ENCODE measurements around the gene AVEN. TPM values are rescaled to one million over a fixed set of nuclear protein-coding genes. Genes with fewer than 3 reads are reported as not detected.

Gene AVEN
- total and polyA plus RNA-seq, 2 of the 4 experiments (the other 2 are of a cell fraction) = 9.1 to 17.6 TPM

- H2AK5ac ChIP-seq (ENCODE audit: low read depth, low read length) = no peak overlapping the region
- no peak overlapping the region for H4K91ac ChIP-seq (ENCODE audit: insufficient read depth, low read depth, low read length)
- intact Hi-C loops (cut with micrococcal nuclease) (no loop called here), dilution Hi-C loops (cut with HindIII; ENCODE audit: low sequenced_read_pairs, unreplicated experiment) (no loop called here), in situ Hi-C loops (cut with MboI; ENCODE audit: low sequenced_read_pairs) (no loop called here)
- H3K23ac ChIP-seq (ENCODE audit: low read depth, low read length) = no peak overlapping the region
- no peaks in the 10 kb centered on the region for H3K4me1 ChIP-seq (ENCODE audit: control insufficient read depth, insufficient read depth, low read length)
- H3K79me1 ChIP-seq (ENCODE audit: low read depth in 1 of 2, low read length in 2 of 2) = no peaks in the 10 kb centered on the region
- H3K56ac ChIP-seq (ENCODE audit: extremely low read depth, insufficient read depth, low read length) = no peak overlapping the region
- no peak for DNase-seq
- H4K8ac ChIP-seq (ENCODE audit: low read depth in 2 of 2, low read length in 2 of 2) = no peak overlapping the region
- H2BK15ac ChIP-seq (ENCODE audit: low read depth, low read length) = no peak overlapping the region
- H2AK9ac ChIP-seq (replicated peaks; ENCODE audit: low read depth, low read length, poor library complexity) = no peak overlapping the region
- H2AFZ ChIP-seq (replicated peaks; ENCODE audit: low read length, poor library complexity) = no peak overlapping the region
- no peak overlapping the region for H3K4me3 ChIP-seq (ENCODE audit: insufficient read depth, low read depth, low read length)
- H3K36me3 ChIP-seq (ENCODE audit: control insufficient read depth, insufficient read depth, low read length) = no peaks in the 10 kb centered on the region
- H2BK20ac ChIP-seq (ENCODE audit: low read depth, low read length) = no peak overlapping the region
- no CpG with 5 or more reads among the region's 4 CpGs for WGBS, 2 experiments (ENCODE audit: extremely low coverage in 2 of 2, insufficient read length in 1 of 2)
- H3K9me1 ChIP-seq (ENCODE audit: insufficient read depth, low read length) = no peaks in the 10 kb centered on the region
- ChIA-PET CTCF (no interaction called here), POLR2A (ENCODE audit: unreplicated experiment) (no interaction called here)
- H4K5ac ChIP-seq (ENCODE audit: low read depth, low read length) = no peak overlapping the region
- TF ChIP-seq USF2 (IDR thresholded peaks at IDR 0.05; ENCODE audit: low read depth, low read length) (no peak), BHLHE40 (IDR thresholded peaks at IDR 0.05; ENCODE audit: low read depth, low read length) (no peak), MXI1 (IDR thresholded peaks at IDR 0.05; ENCODE audit: borderline replicate concordance, low read depth, low read length) (no peak), CEBPB (IDR thresholded peaks at IDR 0.05; ENCODE audit: low read depth, low read length) (no peak), FOS (IDR thresholded peaks at IDR 0.05; ENCODE audit: low read depth, low read length) (no peak), RCOR1 (IDR thresholded peaks at IDR 0.05; ENCODE audit: insufficient replicate concordance, low read length) (no peak), SMC3 (IDR thresholded peaks at IDR 0.05; ENCODE audit: low read depth, low read length) (no peak), CHD1 (IDR thresholded peaks at IDR 0.05; ENCODE audit: low read depth, low read length) (no peak)
- H4K20me1 ChIP-seq (ENCODE audit: insufficient read depth, low read length) = no peaks in the 10 kb centered on the region
- no peak overlapping the region for H3K14ac ChIP-seq (replicated peaks; ENCODE audit: low read depth, low read length)
- no peak overlapping the region for H3K18ac ChIP-seq (ENCODE audit: low read depth, low read length)
- H3K27me3 ChIP-seq (ENCODE audit: control insufficient read depth, insufficient read depth, low read length) = no peaks in the 10 kb centered on the region; the same call in 1 of the 2 replicates
- no peak overlapping the region for H2BK120ac ChIP-seq (ENCODE audit: low read depth, low read length)
- H3K9me3 ChIP-seq (ENCODE audit: control insufficient read depth, insufficient read depth, low read length) = no peaks in the 10 kb centered on the region
- H2BK5ac ChIP-seq (ENCODE audit: low read depth, low read length, poor library complexity, severe bottlenecking) = no peak overlapping the region
- ATAC-seq (ENCODE audit: low read depth) = no peak
- no peak overlapping the region for H3K27ac ChIP-seq (ENCODE audit: insufficient read depth, low read length)
- no peak overlapping the region for H3K4me2 ChIP-seq (ENCODE audit: low read depth, low read length)
- no peak overlapping the region for H3K9ac ChIP-seq (ENCODE audit: low read depth, low read length)
- no peak overlapping the region for H3K4ac ChIP-seq (ENCODE audit: low read depth, low read length)
- BruUV-seq (replicated peaks) = no TSS peak
Measured at GRCh38 chr15:33830351-33830750, 208.7 kb downstream of the AVEN start.

Measured in IMR-90 (cell line).